Stimulated activated CD4-positive, alpha-beta T cell treated with anti-CD3 and anti-CD28 coated beads, Interleukin-15, amount 100 ng/mL, for 48 hours (primary cell): ENCODE data around the gene ARHGAP22.

Experiments used
- DNase-seq, 2 donors: peaks; one replicate each; pipeline ENCODE4 v3.0.0-alpha.2; 2020; ENCODE audit warnings: low read depth in 2 of 2

The ARHGAP22 gene

GRCh38 chr10:48511875-48512231, 93.0 kb downstream of the ARHGAP22 start:
- DNase-seq = no peak

GRCh38 chr10:48511066-48511874, 93.6 kb downstream of the ARHGAP22 start:
- DNase-seq = no peak

DNA sequence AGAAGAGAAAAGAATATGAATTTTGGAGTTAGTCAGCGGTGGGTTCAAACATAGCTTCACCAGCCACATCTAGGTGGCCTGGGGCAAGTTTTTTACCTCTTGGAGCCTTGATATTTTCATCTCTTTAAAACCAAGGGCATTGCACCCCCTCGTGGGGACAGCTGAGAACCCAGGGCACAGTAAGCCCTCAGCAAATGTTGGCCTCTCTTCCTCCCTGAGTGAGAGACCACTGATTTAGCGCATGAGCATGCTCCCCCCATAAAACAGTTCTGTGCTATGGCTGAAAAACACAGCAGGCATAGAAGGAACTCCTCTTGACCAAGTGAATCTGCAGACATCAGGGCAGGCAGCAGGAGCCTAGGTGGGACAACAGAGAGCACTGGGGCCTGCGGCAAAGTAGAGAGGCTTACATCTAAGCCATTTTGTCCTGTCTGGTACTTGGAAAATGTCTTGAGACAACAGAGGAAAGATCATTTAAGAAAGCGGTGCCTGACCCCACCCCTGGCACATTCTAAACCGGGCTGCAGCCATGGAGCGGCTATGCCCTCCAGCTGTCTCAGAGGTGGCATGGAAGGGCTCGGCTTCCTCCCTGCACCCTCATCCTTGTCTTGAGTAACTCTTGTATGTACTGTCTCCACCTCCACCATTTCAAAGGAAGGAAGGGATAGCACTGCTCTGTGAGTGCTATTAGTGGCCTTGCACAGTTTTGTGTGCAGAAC, 94.7 kb downstream of the ARHGAP22 start:
- no peak for DNase-seq

DNA sequence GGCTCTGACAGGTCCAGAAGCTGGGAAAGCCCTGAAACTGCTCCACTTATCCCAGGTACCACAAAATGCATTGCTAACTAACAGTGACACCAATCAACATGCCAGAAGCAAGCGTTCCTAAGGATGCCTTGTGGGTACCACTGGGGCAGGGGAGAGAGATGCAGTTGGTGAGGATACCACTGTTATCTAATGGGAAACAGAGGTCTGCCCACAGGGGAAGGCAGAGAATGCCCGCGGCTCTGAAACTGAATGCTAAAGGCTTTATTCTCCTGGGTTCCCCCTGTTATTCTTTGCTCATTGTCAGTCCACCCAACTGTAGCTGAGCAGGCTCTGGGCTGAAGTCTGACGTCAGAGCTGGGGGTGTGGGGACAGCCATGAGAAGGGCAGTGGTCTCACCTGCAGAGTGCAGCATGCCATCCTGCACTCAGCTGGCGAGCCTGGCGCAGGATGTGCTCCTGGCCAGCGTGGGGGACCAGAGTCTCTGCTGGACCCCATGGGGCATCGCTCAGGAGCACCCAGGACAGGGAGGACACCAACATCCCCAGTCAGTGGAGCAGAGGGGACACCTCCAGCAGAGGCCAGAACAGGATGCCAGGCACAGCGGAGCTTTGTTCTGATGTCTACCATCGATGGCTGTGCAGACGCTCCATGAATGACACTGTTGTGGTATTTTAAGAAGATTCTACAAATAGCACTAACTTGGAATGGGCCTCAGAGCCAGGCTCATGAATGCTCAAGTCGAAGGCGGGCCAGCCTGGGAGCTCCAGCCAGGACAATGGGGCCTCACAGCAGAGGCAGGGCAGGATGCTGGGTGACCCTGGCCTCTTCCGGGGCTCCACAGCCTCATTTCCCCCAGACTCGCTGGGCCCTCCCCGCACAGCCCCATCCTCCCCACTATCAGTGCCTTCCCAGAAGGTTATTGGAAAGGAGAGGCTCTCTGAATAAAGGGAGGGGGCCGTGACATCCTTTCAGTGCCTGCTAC, 95.8 kb downstream of the ARHGAP22 start:
- no peak for DNase-seq

DNA sequence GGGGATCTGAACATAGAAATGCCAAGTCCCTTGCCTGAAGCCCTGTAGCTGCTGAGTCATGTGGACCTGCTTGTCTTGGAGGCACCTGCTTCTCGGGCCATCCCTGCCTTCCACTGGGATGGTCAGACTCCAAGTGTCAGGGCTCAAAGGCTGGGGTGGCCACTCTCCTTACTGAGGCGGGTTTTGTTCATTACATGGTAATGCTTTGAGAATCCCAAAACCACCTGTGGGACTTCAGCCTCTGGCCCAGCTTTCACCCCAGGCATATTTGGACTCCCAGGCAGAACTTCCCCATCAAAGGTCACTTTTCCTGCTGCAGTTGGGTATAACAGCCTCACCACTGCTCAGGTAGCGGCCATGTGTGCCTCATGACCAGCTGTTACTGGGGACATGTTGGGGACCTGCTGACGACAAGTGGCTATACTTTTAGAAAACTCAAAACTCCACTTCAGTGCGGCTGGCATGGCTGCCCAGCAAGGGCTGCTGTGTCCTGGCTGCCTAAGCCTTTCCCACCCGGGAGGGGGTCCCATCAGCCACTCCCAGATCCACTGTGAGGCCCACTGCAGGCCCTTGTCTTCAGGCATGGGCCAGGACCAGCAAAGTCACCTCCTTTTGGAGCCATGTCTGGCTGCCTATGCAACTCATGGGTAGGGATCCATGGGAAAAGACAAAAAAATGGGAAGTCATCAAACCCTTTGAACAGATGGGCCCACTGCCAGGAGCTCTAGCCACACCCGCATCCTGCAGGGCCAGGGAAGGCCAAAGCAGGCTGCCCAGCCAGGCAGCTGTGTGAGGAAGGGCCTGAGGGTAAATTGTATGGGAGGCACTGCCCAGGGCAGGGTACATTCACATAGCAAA, 96.7 kb downstream of the ARHGAP22 start:
- DNase-seq = no peak

DNA sequence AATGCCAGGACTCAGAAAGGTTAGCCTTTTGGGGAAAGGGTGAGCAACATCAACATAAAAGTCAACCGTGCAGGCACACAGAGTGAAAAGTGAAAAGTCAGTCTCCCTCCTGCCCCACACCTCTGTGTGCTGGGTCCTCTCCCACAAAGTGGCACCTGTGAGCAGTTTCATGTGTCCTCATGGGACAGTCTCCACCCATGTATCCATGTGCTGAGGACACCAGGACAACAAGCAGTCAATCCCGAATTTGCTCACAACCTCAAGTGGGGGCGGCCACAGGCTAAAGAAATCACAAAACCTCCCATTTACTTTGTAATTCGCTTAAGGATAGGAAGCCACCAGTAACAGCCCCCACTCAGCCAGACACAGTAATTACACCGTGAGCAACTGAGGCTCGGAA, 97.4 kb downstream of the ARHGAP22 start:
- no peak for DNase-seq

DNA sequence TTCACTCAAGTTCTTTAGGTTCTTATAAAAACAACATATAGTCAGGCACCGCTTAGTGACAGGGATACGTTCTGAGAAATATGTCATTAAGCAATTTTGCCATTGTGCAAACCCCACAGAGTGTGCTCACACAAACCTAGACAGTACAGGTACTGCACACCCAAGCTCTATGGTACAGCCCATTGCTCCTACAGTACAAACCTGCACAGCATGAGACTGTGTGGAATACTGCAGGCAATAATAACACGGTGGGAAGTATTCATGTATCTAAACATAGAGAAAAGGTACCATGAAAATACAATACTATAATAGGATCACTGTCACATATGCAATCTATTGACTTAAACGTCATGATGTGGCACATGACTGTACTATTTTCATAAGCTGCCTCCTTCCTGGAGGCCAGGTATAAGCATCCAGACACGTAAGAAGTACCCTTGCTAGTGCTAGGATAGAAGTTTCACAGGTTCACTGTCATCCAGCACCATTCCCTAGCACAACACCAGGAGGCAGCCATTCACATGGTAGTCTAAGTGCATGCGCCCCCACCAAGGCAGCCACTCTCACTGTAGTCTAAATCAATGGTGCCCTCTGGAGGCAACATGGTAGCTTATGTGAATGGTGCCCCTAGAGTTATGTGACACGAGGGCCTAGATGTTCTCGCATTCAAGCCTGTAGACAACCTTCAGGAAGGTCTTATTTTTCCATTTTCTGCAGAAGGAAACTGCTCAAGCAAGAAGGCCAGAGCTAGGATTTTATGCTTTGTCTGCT, 98.5 kb downstream of the ARHGAP22 start:
- DNase-seq = no peak

DNA sequence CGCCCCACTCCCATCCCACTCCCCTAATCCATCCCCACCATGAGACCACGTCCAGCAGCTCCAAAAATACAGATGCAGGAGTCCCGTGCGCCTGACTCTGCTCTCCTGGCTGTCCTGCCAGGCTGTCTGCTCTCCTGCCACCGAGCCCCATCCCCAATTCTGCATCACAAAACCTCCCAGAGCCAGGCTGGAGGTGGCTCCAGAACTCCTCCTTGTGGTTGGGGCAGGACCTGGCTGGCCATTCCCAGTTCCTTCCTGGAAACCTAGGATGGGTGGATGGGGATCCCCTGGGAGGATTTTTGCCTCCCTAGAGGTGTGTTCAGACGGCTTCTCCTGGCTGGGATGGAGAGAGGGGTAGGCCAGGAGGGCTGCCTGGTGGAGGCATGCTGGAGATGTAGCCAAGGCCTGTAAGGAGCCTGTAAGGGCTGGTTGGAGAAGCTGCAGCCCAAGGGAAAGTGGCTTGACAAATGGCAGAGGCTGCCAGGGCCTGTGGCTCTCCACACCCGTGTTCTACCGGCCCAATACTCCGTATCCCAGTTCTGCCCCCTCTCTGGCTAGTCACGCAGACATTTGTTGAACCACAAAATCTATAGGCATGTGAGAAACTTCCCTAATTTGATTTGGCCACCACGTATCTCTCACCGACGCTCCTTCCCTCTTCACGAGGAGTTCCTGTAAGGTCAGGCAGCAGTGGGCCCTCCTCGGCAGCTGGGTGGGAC, 99.3 kb downstream of the ARHGAP22 start:
- no peak for DNase-seq

- no peak for DNase-seq
Measured at GRCh38 chr10:48504141-48504885, 100.6 kb downstream of the ARHGAP22 start.

DNA sequence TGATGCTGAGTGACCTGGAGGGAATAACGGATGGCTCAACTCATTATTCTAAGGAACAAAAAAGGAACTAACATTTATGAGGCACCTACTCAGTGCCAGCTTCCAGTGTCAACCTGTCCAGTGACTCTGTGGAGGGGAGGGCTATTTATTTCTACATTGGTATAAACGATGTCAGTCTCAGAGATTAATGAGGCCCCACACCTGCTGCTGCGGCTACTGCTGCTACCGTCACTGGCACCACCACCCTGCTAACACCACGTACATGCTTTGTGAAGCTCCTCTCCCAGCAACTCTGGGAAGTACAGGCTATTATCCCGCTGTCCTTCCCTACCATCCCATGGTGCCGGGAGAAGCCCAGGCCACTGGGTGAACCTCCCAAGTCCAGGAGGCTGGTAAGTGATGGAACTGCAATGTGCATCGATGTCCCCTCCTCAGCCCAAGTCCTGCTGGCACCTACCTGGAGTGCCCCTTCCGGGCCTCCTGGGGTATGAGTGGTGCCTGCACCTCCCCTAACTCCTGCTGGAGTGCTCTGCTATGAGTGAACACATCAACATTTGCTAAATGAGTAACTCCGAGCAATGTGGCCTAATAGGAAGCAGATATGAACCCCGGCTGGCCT, 101.5 kb downstream of the ARHGAP22 start:
- DNase-seq = no peak

GRCh38 chr10:48502791-48503190, 102.1 kb downstream of the ARHGAP22 start:
- DNase-seq = no peak

- DNase-seq = no peak
Measured at GRCh38 chr10:48501787-48502771, 102.8 kb downstream of the ARHGAP22 start.

- no peak for DNase-seq
Measured at GRCh38 chr10:48501226-48501625, 103.6 kb downstream of the ARHGAP22 start.

DNA sequence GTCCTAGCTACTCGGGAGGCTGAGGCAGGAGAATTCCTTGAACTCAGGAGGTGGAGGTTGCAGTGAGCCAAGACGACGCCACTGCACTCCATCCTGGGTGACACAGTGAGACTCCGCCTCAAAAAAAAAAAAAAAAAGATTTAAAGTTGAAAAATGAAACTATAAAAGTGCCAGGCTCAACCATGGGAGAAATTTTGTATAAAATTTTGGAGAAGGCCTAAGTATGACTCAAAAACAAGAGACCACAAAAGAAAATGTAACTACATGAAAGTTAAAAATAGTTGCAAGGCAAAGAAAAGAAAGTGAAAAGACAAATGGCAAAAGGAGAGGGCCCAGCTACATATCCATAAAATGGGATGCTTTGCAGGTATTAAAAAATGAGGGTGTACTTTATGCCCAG, 104.1 kb downstream of the ARHGAP22 start:
- no peak for DNase-seq

- DNase-seq = no peak
Measured at GRCh38 chr10:48498940-48499510, 105.8 kb downstream of the ARHGAP22 start.

DNA sequence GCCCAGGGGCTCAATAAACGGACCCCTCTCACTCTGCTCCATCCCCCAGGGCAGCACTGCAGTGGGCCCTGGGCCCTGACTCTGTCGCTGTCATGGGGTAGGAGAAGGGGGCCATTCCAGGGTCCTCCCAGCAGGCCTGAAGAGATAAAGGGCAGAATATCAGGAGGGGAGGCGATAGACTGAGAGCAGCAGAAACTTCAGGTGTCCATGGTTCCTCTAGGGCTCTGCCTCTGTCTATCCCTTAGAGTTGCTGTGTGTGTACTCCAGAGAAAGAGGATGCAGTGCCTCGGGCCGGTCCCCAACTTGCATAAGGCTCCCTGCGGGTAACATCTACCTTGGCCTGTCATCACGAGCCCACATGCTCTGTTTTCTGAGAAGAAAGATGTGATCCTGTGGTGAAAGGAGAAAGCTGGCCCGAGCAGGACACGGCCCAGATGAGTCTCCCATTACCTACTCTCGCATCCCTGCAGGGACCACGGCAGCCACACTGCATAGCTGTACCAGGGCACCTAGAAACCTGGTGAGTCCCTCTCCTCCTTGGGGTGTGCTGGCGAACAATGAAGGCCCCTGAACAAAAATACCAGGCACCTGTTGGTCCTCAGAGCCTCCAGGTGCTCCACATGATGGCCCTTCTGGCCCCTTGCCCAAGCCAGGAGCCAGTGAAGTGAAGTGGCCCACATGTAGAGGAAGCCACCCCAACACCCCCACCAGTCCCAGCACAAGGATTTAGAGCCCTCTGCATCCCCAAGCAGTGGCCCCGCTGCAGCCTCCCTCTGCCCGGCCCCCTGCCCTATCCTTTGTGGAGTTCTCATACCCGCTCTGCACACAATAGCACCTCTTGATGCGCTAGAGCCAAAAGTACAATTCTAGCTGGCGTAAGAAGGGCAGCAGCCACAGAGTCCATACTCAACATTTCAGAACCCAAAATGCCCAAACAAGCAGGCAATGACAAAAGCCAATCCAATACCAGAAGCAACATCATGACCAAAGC, 106.8 kb downstream of the ARHGAP22 start:
- no peak for DNase-seq
